Kidney (tissue), 14 donors: ENCODE measurements around the gene SPATA6. TPM values are rescaled to one million over a fixed set of nuclear protein-coding genes. Genes with fewer than 3 reads are reported as not detected.

Experiments used
- DNase-seq, 5 donors: peaks; one replicate each; pipeline ENCODE4 v3.0.0-alpha.2; 2013 to 2020
- FAIRE-seq: peaks from 2 replicates; lab custom pipeline; 2012; peaks lifted over from hg19 to GRCh38; lab: Jason Lieb, UNC
- H3K27ac ChIP-seq, 2 donors: one replicate each; pipeline ENCODE4 v1.7.0; 2013; ENCODE audit warnings: low read depth in 2 of 2, low read length in 2 of 2, inconsistent platforms in 1 of 2
- H3K27me3 ChIP-seq: one replicate; pipeline ENCODE4 v1.7.1; 2013; ENCODE audit warnings: low read length, inconsistent platforms; ENCODE audit not compliant: control insufficient read depth, insufficient read depth
- H3K36me3 ChIP-seq, 3 donors: one replicate each; pipeline versions ENCODE4 v1.7.0 to v1.7.1; 2013; ENCODE audit warnings: low read length in 3 of 3, control low read depth in 1 of 3, inconsistent platforms in 1 of 3; ENCODE audit not compliant: insufficient read depth in 3 of 3, control insufficient read depth in 2 of 3
- H3K4me1 ChIP-seq, 3 donors: one replicate each; pipeline versions ENCODE4 v1.7.0 to v1.7.1; 2013; ENCODE audit warnings: low read length in 3 of 3, inconsistent platforms in 1 of 3, low read depth in 1 of 3; ENCODE audit not compliant: control insufficient read depth in 2 of 3, insufficient read depth in 2 of 3
- H3K4me3 ChIP-seq, 3 donors: one replicate each; pipeline versions ENCODE4 v1.7.0 to v1.8.1; 2013; ENCODE audit warnings: low read length in 3 of 3, control low read depth in 1 of 3, inconsistent platforms in 1 of 3
- H3K9ac ChIP-seq, 3 donors: one replicate each; pipeline versions ENCODE4 v1.7.0 to v1.7.1; 2013; ENCODE audit warnings: low read length in 3 of 3, control low read depth in 1 of 3, inconsistent platforms in 1 of 3
- H3K9me3 ChIP-seq, 3 donors: one replicate each; pipeline versions ENCODE4 v1.7.0 to v1.7.1; 2013; ENCODE audit warnings: low read length in 3 of 3, control low read depth in 1 of 3, inconsistent platforms in 1 of 3; ENCODE audit not compliant: control insufficient read depth in 2 of 3, insufficient read depth in 1 of 3
- CTCF ChIP-seq: IDR thresholded peaks from 3 replicates; pipeline ENCODE4 v1.5.1; 2012; ENCODE audit warnings: mild to moderate bottlenecking, moderate library complexity, borderline replicate concordance; ENCODE audit not compliant: insufficient read depth; ENCODE audit errors: extremely low read depth
- intact Hi-C: fragments of 100-400 bp; cut with DNase I; formaldehyde crosslinking; loops from one replicate; pipeline ENCODE4 v1.11.1; 2022
- polyA plus RNA-seq: library from polyadenylated mRNA; stranded (reverse); fragments of 350-450 nt; fragmentation: Illumina TruSeq; extraction: RNeasy Lipid Tissue Mini Kit (QIAGEN cat#74804); gene quantifications from one replicate; pipeline ENCODE4 v1.2.3, GENCODE V29; 2014; ENCODE audit warnings: low read depth, low replicate concordance; ENCODE audit not compliant: insufficient read depth
- total RNA-seq: library from RNA; stranded (reverse); fragmentation: NEBNext Ultra II Directional; extraction: Animal tissue kit (Norgen Biotek cat#: 25700); gene quantifications from one replicate; pipeline ENCODE4 v1.2.1, GENCODE V29; 2021
- donor health status: control.
- donor health status: control.
- donor health status: control.
- donor health status: control.
- donor health status: control.
- donor health status: DM: yes; HTN: yes; CAD: no.
- donor health status: Normal renal cell carcinoma (clear cell type).

The SPATA6 gene
- total and polyA plus RNA-seq, 2 donors from 2014 or later, result 5.6 to 32.5 TPM

DNA sequence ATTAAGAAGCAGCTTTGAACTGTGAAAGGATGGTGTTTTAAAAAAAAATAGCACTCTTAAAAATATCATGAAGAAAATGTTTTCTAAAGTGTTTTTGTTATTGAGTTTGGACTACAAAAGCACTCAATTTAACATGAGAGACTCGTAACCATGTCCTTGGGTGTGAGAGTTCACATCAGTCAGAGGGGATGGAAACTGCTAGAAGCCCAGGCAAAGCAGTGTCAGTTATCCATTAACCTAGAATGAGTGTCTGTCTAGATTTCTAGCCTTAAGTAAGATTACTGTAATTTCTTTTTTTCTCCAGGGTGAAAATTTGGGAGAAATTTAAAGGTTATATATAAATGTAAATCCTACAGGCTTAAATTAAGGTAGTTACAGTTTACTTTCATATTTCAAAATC lies 217.8 kb downstream of the SPATA6 start:
- FAIRE-seq (no peak), DNase-seq (peak in 2 of 5 donors; percentile 11 to 27)
- H3K4me1 ChIP-seq, result peaks cover 0 to 3% (median 0%) of the 10 kb centered on the region in 3 donors
- H3K9me3 ChIP-seq, result no peaks in the 10 kb centered on the region
- no peak overlapping the region for H3K27ac ChIP-seq
- H3K4me3 ChIP-seq, result no peak overlapping the region
- H3K27me3 ChIP-seq, result no peaks in the 10 kb centered on the region
- TF ChIP-seq CTCF, result no peak
- intact Hi-C loops, result no loop called here
- H3K9ac ChIP-seq, result no peak overlapping the region
- no peaks in the 10 kb centered on the region for H3K36me3 ChIP-seq

GRCh38 chr1:48251821-48252220 lies 220.2 kb downstream of the SPATA6 start:
- no peak for FAIRE-seq
- Histone ChIP-seq H3K9ac (no peak overlapping the region), H3K9me3 (no peaks in the 10 kb centered on the region), H3K36me3 (no peaks in the 10 kb centered on the region), H3K4me3 (no peak overlapping the region), H3K27me3 (no peaks in the 10 kb centered on the region), H3K4me1 (peaks cover 0 to 7% (median 0%) of the 10 kb centered on the region in 3 donors), H3K27ac (no peak overlapping the region)
- intact Hi-C loops, result no loop called here
- no peak for DNase-seq
- TF ChIP-seq CTCF, result no peak

DNA sequence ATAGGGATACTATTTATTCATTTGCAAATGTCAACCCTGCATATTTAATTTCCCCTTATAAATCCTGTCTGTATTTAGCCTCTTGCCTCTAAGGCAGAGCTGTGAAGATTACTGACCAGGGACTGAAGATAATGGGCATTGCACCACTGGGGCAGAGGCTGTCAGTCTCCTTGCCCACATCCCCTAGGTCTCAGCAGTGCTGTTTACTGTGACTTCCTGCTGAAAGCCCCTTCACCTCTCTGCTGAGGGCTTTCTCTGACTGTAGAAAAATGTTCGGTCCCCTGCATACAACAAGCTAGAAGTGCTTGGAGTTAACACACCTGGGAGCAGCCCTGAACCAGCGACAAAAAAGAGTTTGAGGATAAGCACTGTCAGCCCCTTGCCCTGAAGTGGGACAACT lies 220.7 kb downstream of the SPATA6 start:
- no peak for FAIRE-seq
- no peak for TF ChIP-seq CTCF
- H3K9me3 ChIP-seq, result no peaks in the 10 kb centered on the region
- H3K27me3 ChIP-seq, result no peaks in the 10 kb centered on the region
- DNase-seq, result no peak
- H3K36me3 ChIP-seq, result no peaks in the 10 kb centered on the region
- intact Hi-C loops, result no loop called here
- no peak overlapping the region for H3K9ac ChIP-seq
- peaks cover 0 to 8% (median 0%) of the 10 kb centered on the region in 3 donors for H3K4me1 ChIP-seq
- H3K4me3 ChIP-seq, result no peak overlapping the region
- H3K27ac ChIP-seq, result no peak overlapping the region

- intact Hi-C loops, result no loop called here
- Histone ChIP-seq H3K4me3 (no peak overlapping the region), H3K9me3 (no peaks in the 10 kb centered on the region), H3K27ac (no peak overlapping the region), H3K36me3 (no peaks in the 10 kb centered on the region), H3K27me3 (no peaks in the 10 kb centered on the region), H3K4me1 (peaks cover 0 to 8% (median 0%) of the 10 kb centered on the region in 3 donors), H3K9ac (no peak overlapping the region)
- no peak for TF ChIP-seq CTCF
- DNase-seq (peak in 2 of 5 donors; percentile 16 to 26), FAIRE-seq (peak; percentile 21)
Measured at GRCh38 chr1:48250572-48250971, 221.4 kb downstream of the SPATA6 start.
